ENCODE results near the gene ACRBP. TPM values are rescaled to one million over a fixed set of nuclear protein-coding genes. Genes with fewer than 3 reads are reported as not detected.

The ACRBP gene
- total and polyA plus RNA-seq, 2 donors (not counting 3 experiments of a cell fraction or from before 2014, with no cell fraction given) = 1.3 to 5.7 TPM

DNA sequence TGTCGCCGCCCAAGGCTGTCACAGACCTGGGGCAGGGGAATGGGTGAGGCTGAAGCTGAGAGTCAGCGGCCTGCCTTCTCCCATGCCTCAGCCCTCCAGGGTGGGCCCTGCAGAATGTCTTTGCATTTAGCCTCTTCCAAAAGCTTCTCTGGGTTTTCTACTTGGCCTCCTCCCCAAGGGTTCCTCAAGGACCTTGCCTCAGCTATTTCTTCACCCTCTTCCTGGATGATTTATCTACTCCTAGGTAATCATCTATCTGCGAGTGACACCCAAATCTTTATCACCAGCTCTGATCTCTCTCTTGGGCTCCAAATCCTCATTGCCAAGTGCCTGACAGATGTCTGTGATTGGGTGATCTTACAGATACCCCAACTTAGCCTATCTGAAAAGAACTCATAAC lies 6.7 kb downstream of the ACRBP start:
- Histone ChIP-seq H3K9ac (replicated peaks; ENCODE audit: extremely low read depth, insufficient read depth, low read length) (no peak overlapping the region), H2AFZ (ENCODE audit: low read depth, low read length) (no peak overlapping the region), H3K36me3 (ENCODE audit: control insufficient read depth in 2 of 2, extremely low read depth in 1 of 2, insufficient read depth in 2 of 2, low read length in 2 of 2) (no peaks in the 10 kb centered on the region), H3K27me3 (ENCODE audit: control insufficient read depth in 2 of 2, insufficient read depth in 2 of 2, low read length in 2 of 2) (peaks cover 0 to 2% of the 10 kb centered on the region in 2 experiments), H3K4me2 (ENCODE audit: insufficient read depth, low read length) (no peak overlapping the region), H3K4me1 (ENCODE audit: control insufficient read depth, extremely low read depth, insufficient read depth, low read length) (peaks cover 13% of the 10 kb centered on the region), H3K9me3 (replicated peaks; ENCODE audit: control insufficient read depth, insufficient read depth, low read length) (no peaks in the 10 kb centered on the region), H3K4me3 (replicated peaks in 1 of 3; ENCODE audit: insufficient read depth in 1 of 3, low read depth in 1 of 3, low read length in 3 of 3) (no peak overlapping the region), H3K9me1 (replicated peaks; ENCODE audit: control insufficient read depth, extremely low read depth, insufficient read depth, low read length) (no peaks in the 10 kb centered on the region), H3K79me2 (ENCODE audit: control insufficient read depth, insufficient read depth, low read length) (no peaks in the 10 kb centered on the region), H3K27ac (ENCODE audit: insufficient read depth, low read depth, low read length) (no peak overlapping the region), H4K20me1 (replicated peaks; ENCODE audit: control insufficient read depth, extremely low read depth, insufficient read depth, low read length) (no peaks in the 10 kb centered on the region)
- ChIA-PET CTCF (interaction anchor here (1.2 to 2.1 kb wide), 3 partner anchors 17 to 26 kb away, joined by 3 to 12 read pairs (median 5); no protein-coding TSS in a partner anchor), POLR2A (interaction anchor here (1.1 kb wide), 1 partner anchor 10 kb away, joined by 3 read pairs; no protein-coding TSS in a partner anchor)
- BruUV-seq (replicated peaks) = no TSS peak
- no peak for FAIRE-seq
- no peak for DNase-seq (ENCODE audit: low read depth, low spot score)
- intact Hi-C loops (cut with micrococcal nuclease) = no loop called here
- TF ChIP-seq GATA2 (IDR thresholded peaks at IDR 0.05; ENCODE audit: insufficient read depth, insufficient read length, low read depth, low read length) (no peak), JUN (IDR thresholded peaks at IDR 0.05; ENCODE audit: borderline replicate concordance, insufficient read depth, insufficient read length, low read depth) (no peak), EZH2 (IDR thresholded peaks at IDR 0.05; ENCODE audit: borderline replicate concordance, low read depth, low read length, severe bottlenecking) (no peak), POLR2A (IDR thresholded peaks at IDR 0.05; ENCODE audit: low read depth, low read length) (no peak), POLR2AphosphoS5 (IDR thresholded peaks at IDR 0.05; ENCODE audit: insufficient read depth, low read depth, low read length) (no peak), FOS (IDR thresholded peaks at IDR 0.05; ENCODE audit: borderline replicate concordance, insufficient read depth, low read length) (no peak), MYC (IDR thresholded peaks at IDR 0.05; ENCODE audit: low read depth, low read length) (no peak)
- TF ChIP-seq, protein P1, sequence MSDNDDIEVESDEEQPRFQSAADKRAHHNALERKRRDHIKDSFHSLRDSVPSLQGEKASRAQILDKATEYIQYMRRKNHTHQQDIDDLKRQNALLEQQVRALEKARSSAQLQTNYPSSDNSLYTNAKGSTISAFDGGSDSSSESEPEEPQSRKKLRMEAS (IDR thresholded peaks at IDR 0.05; ENCODE audit: insufficient read depth, insufficient read length) = no peak
- TF ChIP-seq, protein P2, sequence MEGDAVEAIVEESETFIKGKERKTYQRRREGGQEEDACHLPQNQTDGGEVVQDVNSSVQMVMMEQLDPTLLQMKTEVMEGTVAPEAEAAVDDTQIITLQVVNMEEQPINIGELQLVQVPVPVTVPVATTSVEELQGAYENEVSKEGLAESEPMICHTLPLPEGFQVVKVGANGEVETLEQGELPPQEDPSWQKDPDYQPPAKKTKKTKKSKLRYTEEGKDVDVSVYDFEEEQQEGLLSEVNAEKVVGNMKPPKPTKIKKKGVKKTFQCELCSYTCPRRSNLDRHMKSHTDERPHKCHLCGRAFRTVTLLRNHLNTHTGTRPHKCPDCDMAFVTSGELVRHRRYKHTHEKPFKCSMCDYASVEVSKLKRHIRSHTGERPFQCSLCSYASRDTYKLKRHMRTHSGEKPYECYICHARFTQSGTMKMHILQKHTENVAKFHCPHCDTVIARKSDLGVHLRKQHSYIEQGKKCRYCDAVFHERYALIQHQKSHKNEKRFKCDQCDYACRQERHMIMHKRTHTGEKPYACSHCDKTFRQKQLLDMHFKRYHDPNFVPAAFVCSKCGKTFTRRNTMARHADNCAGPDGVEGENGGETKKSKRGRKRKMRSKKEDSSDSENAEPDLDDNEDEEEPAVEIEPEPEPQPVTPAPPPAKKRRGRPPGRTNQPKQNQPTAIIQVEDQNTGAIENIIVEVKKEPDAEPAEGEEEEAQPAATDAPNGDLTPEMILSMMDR (IDR thresholded peaks at IDR 0.05; ENCODE audit: extremely low read depth in 1 of 2, insufficient read depth in 1 of 2, low read depth in 1 of 2, low read length in 2 of 2) = no peak
- dilution Hi-C loops (cut with MboI; ENCODE audit: extremely low pct_ligation_motif_present, low sequenced_read_pairs) = no loop called here
